Lower leg skin (tissue), 4 donors: ENCODE data around the gene KCNK7. TPM values are rescaled to one million over a fixed set of nuclear protein-coding genes. Genes with fewer than 3 reads are reported as not detected.
A peak's percentile ranks its signal among the peaks of the same experiment; 100 is the strongest.

Experiments used
- DNase-seq, 2 donors: peaks; one replicate each; pipeline ENCODE4 v3.0.0-alpha.2; 2019; ENCODE audit warnings: low spot score in 2 of 2
- H3K4me3 ChIP-seq: fragments of 200-600 bp; sonication (generic); 2 replicates; pipeline ENCODE4 v1.5.1; 2017; ENCODE audit warnings: mild to moderate bottlenecking, low read depth; ENCODE audit not compliant: poor library complexity, severe bottlenecking
- POLR2A ChIP-seq, 2 donors: fragments of 450-650 bp; IDR thresholded peaks; one replicate each; pipeline ENCODE4 v1.6.1; 2016 to 2017; ENCODE audit warnings: antibody characterized with exemption in 2 of 2, mild to moderate bottlenecking in 1 of 2, moderate library complexity in 1 of 2
- WGBS, 2 donors: methylation state at CpG; one replicate each; pipeline ENCODE4 v1.1.5; 2018; 5-methylcytosine and 5-hydroxymethylcytosine counted together
- intact Hi-C: fragments of 100-400 bp; cut with DNase I; formaldehyde crosslinking; loops from one replicate; pipeline ENCODE4 v1.15.0; 2023; ENCODE audit warnings: low total_unique reads
- microRNA-seq, 2 donors: library from miRNA; unstranded; fragments of <30 nt; microRNA quantifications; one replicate each; pipeline ENCODE4, GENCODE V29; 2016; ENCODE audit warnings: borderline replicate concordance in 2 of 2, borderline number of aligned reads in 1 of 2
- total RNA-seq, 4 donors: library from RNA; depleted of rRNA; stranded (reverse); fragments of >200 nt; gene quantifications; one replicate each; pipeline ENCODE4 v1.1.0, GENCODE V29; 2016
- TF ChIP-seq, protein P1 (sequence below), 3 donors: fragments of 450-650 bp; IDR thresholded peaks; one replicate each; pipeline ENCODE4 v1.5.1; 2016; ENCODE audit warnings: antibody characterized with exemption in 3 of 3, mild to moderate bottlenecking in 3 of 3, moderate library complexity in 2 of 3

The KCNK7 gene
- total RNA-seq, 4 donors from 2014 or later, result 168 to 197 (median 184) TPM

DNA sequence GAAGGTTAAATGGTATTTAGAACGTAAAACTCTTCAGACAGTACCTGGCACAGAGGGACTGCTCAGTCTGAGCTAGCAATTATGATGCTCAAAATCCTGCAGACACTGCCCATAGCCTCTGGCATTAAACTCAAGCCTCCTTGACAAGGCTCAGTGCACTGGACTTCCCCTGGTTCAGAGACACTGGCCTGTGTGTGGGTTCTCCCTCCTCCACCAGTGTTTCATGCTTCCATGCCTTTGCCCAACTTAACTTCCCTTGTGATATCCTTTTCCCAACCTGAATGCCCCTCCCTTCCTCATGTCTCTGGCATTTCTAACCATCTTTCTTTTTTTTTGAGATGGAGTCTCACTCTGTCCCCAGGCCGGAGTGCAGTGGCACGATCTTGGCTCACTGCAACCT lies 46.5 kb downstream of the KCNK7 start:
- no peak for DNase-seq
- H3K4me3 ChIP-seq, result no peak overlapping the region
- intact Hi-C loops, result no loop called here
- 75 to 86% methylated on average over 3 of the region's 3 CpGs for WGBS, 2 donors
- TF ChIP-seq, protein P1, sequence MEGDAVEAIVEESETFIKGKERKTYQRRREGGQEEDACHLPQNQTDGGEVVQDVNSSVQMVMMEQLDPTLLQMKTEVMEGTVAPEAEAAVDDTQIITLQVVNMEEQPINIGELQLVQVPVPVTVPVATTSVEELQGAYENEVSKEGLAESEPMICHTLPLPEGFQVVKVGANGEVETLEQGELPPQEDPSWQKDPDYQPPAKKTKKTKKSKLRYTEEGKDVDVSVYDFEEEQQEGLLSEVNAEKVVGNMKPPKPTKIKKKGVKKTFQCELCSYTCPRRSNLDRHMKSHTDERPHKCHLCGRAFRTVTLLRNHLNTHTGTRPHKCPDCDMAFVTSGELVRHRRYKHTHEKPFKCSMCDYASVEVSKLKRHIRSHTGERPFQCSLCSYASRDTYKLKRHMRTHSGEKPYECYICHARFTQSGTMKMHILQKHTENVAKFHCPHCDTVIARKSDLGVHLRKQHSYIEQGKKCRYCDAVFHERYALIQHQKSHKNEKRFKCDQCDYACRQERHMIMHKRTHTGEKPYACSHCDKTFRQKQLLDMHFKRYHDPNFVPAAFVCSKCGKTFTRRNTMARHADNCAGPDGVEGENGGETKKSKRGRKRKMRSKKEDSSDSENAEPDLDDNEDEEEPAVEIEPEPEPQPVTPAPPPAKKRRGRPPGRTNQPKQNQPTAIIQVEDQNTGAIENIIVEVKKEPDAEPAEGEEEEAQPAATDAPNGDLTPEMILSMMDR (IDR thresholded peaks at IDR 0.05), result no peak
- TF ChIP-seq POLR2A (IDR thresholded peaks at IDR 0.05), result no peak

DNA sequence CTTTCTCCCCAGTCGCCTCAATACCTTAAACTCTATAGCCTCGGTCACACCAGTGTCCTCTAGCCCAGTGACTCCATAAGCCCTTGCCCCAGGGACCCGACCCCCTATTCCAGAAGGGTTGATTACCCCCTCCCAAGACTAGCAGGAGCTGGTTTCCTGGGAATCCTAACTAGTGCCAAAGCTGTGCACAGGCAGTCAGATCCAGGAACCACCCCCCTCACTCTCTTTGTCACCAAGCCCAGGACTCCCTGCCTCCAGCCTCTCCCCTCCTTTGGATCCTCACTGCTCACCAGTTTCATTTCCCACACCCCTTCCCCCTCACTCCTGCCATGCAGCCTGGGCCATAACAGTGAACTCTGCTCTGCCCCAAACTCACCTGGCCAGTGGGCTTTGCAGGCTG lies 47.2 kb downstream of the KCNK7 start:
- 93 to 97% methylated on average over 3 of the region's 3 CpGs for WGBS, 2 donors
- TF ChIP-seq, protein P1 (IDR thresholded peaks at IDR 0.05), result no peak
- no peak for TF ChIP-seq POLR2A (IDR thresholded peaks at IDR 0.05)
- DNase-seq, result no peak
- intact Hi-C loops, result no loop called here
- no peak overlapping the region for H3K4me3 ChIP-seq

DNA sequence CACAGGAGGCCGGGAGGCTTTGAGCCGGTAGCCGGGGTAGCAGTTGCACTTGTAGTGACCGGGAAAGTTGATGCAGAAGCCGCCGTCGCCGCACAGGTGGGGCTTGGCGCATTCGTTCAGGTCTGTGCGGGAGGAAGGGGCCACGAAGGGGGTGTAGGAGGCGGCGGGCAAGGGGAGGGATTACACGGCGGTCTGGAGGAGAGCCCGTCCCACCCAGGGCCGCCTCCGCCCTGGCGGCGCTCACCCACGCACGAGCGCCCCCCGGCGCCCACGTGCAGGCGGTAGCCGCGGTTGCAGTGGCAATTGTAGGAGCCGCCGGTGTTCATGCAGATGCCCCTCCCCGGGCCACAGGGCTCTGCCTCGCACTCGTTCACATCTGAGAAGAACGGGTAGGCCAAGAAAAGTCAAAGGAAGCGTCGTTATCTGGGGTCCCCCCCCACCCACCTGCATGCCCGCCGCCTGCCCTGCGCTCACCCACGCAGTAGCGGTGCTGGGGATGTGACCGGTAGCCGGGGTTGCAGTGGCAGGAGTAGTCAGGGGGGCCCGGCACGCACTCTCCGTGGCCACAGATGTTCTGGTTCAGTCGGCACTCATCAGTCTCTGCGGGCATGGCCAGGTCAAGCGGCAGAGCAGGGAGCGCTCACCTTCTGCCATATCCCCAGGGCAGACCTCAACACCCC lies 48.0 kb downstream of the KCNK7 start:
- 86 to 87% methylated on average over 49 of the region's 52 CpGs for WGBS, 2 donors
- no peak for DNase-seq
- TF ChIP-seq, protein P1 (IDR thresholded peaks at IDR 0.05), result no peak
- no peak for TF ChIP-seq POLR2A (IDR thresholded peaks at IDR 0.05)
- H3K4me3 ChIP-seq, result no peak overlapping the region
- intact Hi-C loops, result no loop called here

DNA sequence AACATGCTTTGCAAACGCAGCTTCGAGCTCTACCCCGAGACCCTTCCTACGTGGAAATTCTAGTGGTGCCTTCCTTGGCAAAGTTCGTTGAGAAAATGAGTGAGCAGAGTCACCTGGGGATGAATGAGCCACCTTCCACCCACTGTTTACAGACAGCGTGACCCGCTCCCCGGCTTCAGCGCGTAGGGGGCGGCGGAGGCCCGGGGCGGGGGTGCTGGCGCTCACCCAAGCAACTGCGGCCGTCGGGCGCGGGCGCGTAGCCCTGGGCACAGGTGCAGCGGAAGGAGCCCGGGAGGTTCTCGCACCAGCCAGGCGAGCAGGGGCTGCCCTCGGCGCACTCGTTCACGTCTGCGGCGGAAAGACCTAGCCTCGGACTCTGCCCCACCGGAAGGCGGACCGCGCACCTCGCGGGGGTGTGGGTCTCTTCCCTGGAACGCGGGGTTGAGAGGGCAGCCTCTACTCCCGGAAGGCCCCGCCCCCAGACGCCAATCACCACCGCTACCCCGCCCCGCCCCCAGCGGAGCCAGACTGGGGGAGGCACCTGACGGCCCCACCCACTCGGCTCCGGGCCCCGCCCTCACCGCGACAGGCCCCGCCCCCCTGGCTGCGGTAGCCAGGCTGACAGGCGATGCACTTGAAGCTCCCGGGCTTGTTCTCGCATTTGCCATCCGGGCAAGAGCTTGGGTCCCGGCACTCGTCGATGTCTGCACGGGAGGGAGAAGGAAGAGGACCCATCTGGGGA lies 49.2 kb downstream of the KCNK7 start:
- intact Hi-C loops, result no loop called here
- DNase-seq, result peak; percentile 87 to 98
- no peak overlapping the region for H3K4me3 ChIP-seq
- 28 to 41% methylated on average over 21 to 52 of the region's 64 CpGs for WGBS, 2 donors
- TF ChIP-seq POLR2A (IDR thresholded peaks at IDR 0.05), result no peak
- TF ChIP-seq, protein P1 (IDR thresholded peaks at IDR 0.05), result no peak

DNA sequence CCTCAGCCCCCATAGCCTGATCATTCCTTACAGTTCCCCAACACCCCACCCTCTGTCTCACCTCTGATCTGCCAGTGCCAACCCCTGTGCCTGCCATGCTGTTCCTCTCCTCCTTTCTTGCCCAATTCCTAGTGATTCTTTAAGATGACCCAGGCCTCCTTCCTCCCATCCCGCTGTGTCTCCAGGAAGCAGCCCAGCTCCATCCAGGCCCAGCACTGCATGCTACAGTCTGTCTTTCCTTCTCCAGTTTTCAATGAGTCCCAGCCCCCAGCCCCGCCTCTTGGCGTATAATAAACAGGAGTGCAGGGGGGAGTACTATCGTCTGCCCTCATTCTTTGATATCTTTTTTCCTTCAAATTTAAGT lies 49.8 kb downstream of the KCNK7 start:
- H3K4me3 ChIP-seq, result no peak overlapping the region

More for the DNA sequence above, 49.8 kb downstream of the KCNK7 start:
- 56 to 59% methylated on average over 4 of the region's 4 CpGs for WGBS, 2 donors
- TF ChIP-seq, protein P1 (IDR thresholded peaks at IDR 0.05), result no peak
- no peak for TF ChIP-seq POLR2A (IDR thresholded peaks at IDR 0.05)
- DNase-seq, result no peak
- intact Hi-C loops, result no loop called here

Small RNA genes within 50 kb of the gene (microRNA-seq; reads per million reads assigned to microRNA genes)
- 0 reads per million in 2 donors for gene MIR4690

Other genes starting within 250 kb of the KCNK7 start
- under 1 TPM in 3 of 4 donors, not detected in 1; 0.19 to 0.26 (median 0.20) TPM for gene TIGD3, start 241.0 kb downstream of the KCNK7 start, total RNA-seq
- 1 to 10 TPM; 1.8 to 8.0 (median 5.3) TPM for gene SLC25A45, start 213.2 kb downstream of the KCNK7 start, total RNA-seq
- 100 to 1,000 TPM in 2 of 4 donors, 10 to 100 TPM in 2; 81.8 to 135 (median 112) TPM for gene FRMD8, start 209.2 kb downstream of the KCNK7 start, total RNA-seq
- gene NEAT1, start 173.0 kb downstream of the KCNK7 start, total RNA-seq, result 100 to 1,000 TPM; 147 to 645 (median 301) TPM
- gene MALAT1, start 96.8 kb downstream of the KCNK7 start, total RNA-seq, result over 10,000 TPM in 1 of 4 donors, 1,000 to 10,000 TPM in 3; 5,806 to 14,299 (median 7,416) TPM
- gene SCYL1, start 70.7 kb downstream of the KCNK7 start, total RNA-seq, result 100 to 1,000 TPM in 1 of 4 donors, 10 to 100 TPM in 3; 73.1 to 103 (median 89.5) TPM
- 100 to 1,000 TPM in 2 of 4 donors, 10 to 100 TPM in 2; 71.9 to 113 (median 100) TPM for gene LTBP3, start 37.4 kb downstream of the KCNK7 start, total RNA-seq
- gene ZNRD2, start 25.3 kb downstream of the KCNK7 start, total RNA-seq, result 10 to 100 TPM; 41.9 to 62.9 (median 50.6) TPM
- gene FAM89B, start 23.3 kb downstream of the KCNK7 start, total RNA-seq, result 10 to 100 TPM; 57.8 to 73.3 (median 61.2) TPM
- 10 to 100 TPM; 40.5 to 71.0 (median 57.3) TPM for gene EHBP1L1, start 19.7 kb downstream of the KCNK7 start, total RNA-seq
- gene MAP3K11, start 18.4 kb upstream of the KCNK7 start, total RNA-seq, result 10 to 100 TPM; 31.6 to 40.0 (median 39.1) TPM
- gene PCNX3, start 20.0 kb upstream of the KCNK7 start, total RNA-seq, result 10 to 100 TPM; 24.1 to 44.1 (median 34.4) TPM
- 10 to 100 TPM; 25.3 to 34.4 (median 28.6) TPM for gene SIPA1, start 42.3 kb upstream of the KCNK7 start, total RNA-seq
- 10 to 100 TPM; 61.9 to 73.5 (median 67.5) TPM for gene RELA, start 67.1 kb upstream of the KCNK7 start, total RNA-seq
- 10 to 100 TPM; 68.9 to 96.0 (median 85.7) TPM for gene KAT5, start 116.5 kb upstream of the KCNK7 start, total RNA-seq
- gene RNASEH2C, start 125.0 kb upstream of the KCNK7 start, total RNA-seq, result 10 to 100 TPM; 29.7 to 73.7 (median 57.4) TPM
- gene AP5B1, start 185.2 kb upstream of the KCNK7 start, total RNA-seq, result 10 to 100 TPM; 32.2 to 44.3 (median 39.7) TPM
- gene OVOL1, start 191.3 kb upstream of the KCNK7 start, total RNA-seq, result 100 to 1,000 TPM in 2 of 4 donors, 10 to 100 TPM in 2; 74.8 to 159 (median 105) TPM
- gene SNX32, start 238.2 kb upstream of the KCNK7 start, total RNA-seq, result under 1 TPM; 0.21 to 0.99 (median 0.67) TPM